OCI-LY7 (cell line): ENCODE data around the gene CDC42. TPM values are rescaled to one million over a fixed set of nuclear protein-coding genes. Genes with fewer than 3 reads are reported as not detected.

ENCODE experiments used
- BruUV-seq: library from RNA; stranded (reverse); fragments of 400-500 nt; replicated peaks from 2 replicates; lab custom pipeline; 2021; lab: Mats Ljungman, UMichigan
- CTCF ChIA-PET: fragments of 300-600 bp; sonication (Branson Sonifier 250); formaldehyde crosslinking; loops from one replicate; lab custom pipeline; 2022; ENCODE audit warnings: antibody characterized with exemption; ENCODE audit not compliant: unreplicated experiment; lab: Charles Lee
- POLR2A ChIA-PET: fragments of 300-600 bp; sonication (Branson Sonifier 250); formaldehyde crosslinking; loops from one replicate; lab custom pipeline; 2022; ENCODE audit warnings: antibody characterized with exemption; lab: Charles Lee
- DNase-seq: peaks from one replicate; pipeline ENCODE4 v3.0.0-alpha.2; 2015; ENCODE audit warnings: low spot score
- H2AFZ ChIP-seq: fragments of 200-600 bp; sonication (generic), shearing (Covaris generic); 2 replicates; pipeline ENCODE4 v1.6.1; 2014; ENCODE audit warnings: mild to moderate bottlenecking, antibody characterized with exemption, low read length, moderate library complexity
- H3K27ac ChIP-seq: fragments of 200-600 bp; sonication (generic); 2 replicates; pipeline ENCODE4 v1.5.1; 2014; ENCODE audit warnings: mixed run types, low read depth, mild to moderate bottlenecking, moderate library complexity, low read length, inconsistent platforms; ENCODE audit not compliant: poor library complexity, severe bottlenecking
- H3K36me3 ChIP-seq: fragments of 200-600 bp; sonication (generic); 2 replicates; pipeline ENCODE4 v1.6.1; 2014; ENCODE audit warnings: mild to moderate bottlenecking, antibody characterized with exemption, low read length, moderate library complexity, mixed read lengths; ENCODE audit not compliant: insufficient read depth
- H3K4me1 ChIP-seq: fragments of 200-600 bp; sonication (generic); 2 replicates; pipeline ENCODE4 v1.5.1; 2014; ENCODE audit warnings: mild to moderate bottlenecking, low read length; ENCODE audit not compliant: insufficient read depth, poor library complexity, severe bottlenecking
- H3K4me2 ChIP-seq: fragments of 200-600 bp; sonication (generic); 2 replicates; pipeline ENCODE4 v1.6.1; 2014; ENCODE audit warnings: mild to moderate bottlenecking, low read length
- H3K4me3 ChIP-seq: fragments of 200-600 bp; sonication (generic); 2 replicates; pipeline ENCODE4 v1.5.1; 2014; ENCODE audit warnings: mild to moderate bottlenecking, low read depth, low read length; ENCODE audit not compliant: poor library complexity, severe bottlenecking
- H3K79me2 ChIP-seq: fragments of 200-600 bp; sonication (generic); 2 replicates; pipeline ENCODE4 v1.6.1; 2016; ENCODE audit warnings: low read depth, mild to moderate bottlenecking, low read length, moderate library complexity, mixed read lengths; ENCODE audit not compliant: insufficient read depth
- H3K9me2 ChIP-seq: fragments of 200-600 bp; sonication (generic); 2 replicates; pipeline ENCODE4 v1.6.1; 2016; ENCODE audit warnings: mild to moderate bottlenecking, low read length, mixed read lengths; ENCODE audit not compliant: insufficient read depth
- H3K9me3 ChIP-seq: fragments of 200-600 bp; sonication (generic); 2 replicates; pipeline ENCODE4 v1.6.1; 2014; ENCODE audit warnings: mild to moderate bottlenecking, mixed run types, low read length, mixed read lengths
- H4K20me1 ChIP-seq: fragments of 200-600 bp; sonication (generic); 2 replicates; pipeline ENCODE4 v1.6.1; 2014; ENCODE audit warnings: mild to moderate bottlenecking, antibody characterized with exemption, low read length, moderate library complexity, mixed read lengths; ENCODE audit not compliant: insufficient read depth
- EZH2phosphoT487 ChIP-seq: fragments of 200-600 bp; sonication (generic); IDR thresholded peaks from 2 replicates; pipeline ENCODE4 v1.6.1; 2018; ENCODE audit warnings: low read depth, borderline replicate concordance, mild to moderate bottlenecking, mixed run types, antibody characterized with exemption, low read length, moderate library complexity, mixed read lengths
- intact Hi-C: fragments of 100-400 bp; cut with micrococcal nuclease; formaldehyde crosslinking; loops from one replicate; pipeline ENCODE4 v1.10.0; 2022; ENCODE audit not compliant: unreplicated experiment
- total RNA-seq, 2 experiments: library from RNA; depleted of rRNA in 1 of 2; stranded (reverse); fragments of >200 nt in 1 of 2; shearing (Covaris generic) in 1 of 2; gene quantifications; 2 replicates each; pipeline ENCODE4 v1.2.3, GENCODE V29; 2014 to 2022
- TF ChIP-seq, protein P1 (sequence below): fragments of 200-600 bp; sonication (generic); conservative IDR thresholded peaks from 2 replicates; pipeline ENCODE4 v1.5.1; 2014; ENCODE audit warnings: mild to moderate bottlenecking, antibody characterized with exemption, low read length, moderate library complexity, mixed read lengths

The CDC42 gene
- total RNA-seq, 2 experiments from 2014 or later: 109 to 157 TPM

- Histone ChIP-seq H3K4me3 (no peak overlapping the region), H3K9me2 (no peaks in the 10 kb centered on the region), H3K27ac (no peak overlapping the region), H3K4me1 (peaks cover 52% of the 10 kb centered on the region), H3K36me3 (no peaks in the 10 kb centered on the region), H3K79me2 (no peaks in the 10 kb centered on the region), H2AFZ (peak overlapping the region; percentile 58), H4K20me1 (no peaks in the 10 kb centered on the region), H3K9me3 (peaks cover 5% of the 10 kb centered on the region; the same call in 1 of the 2 replicates), H3K4me2 (peak overlapping the region; percentile 13; the same call in 1 of the 2 replicates)
- no TSS peak for BruUV-seq
- intact Hi-C loops: no loop called here
- no peak for DNase-seq
- ChIA-PET CTCF (interaction anchor here (0.6 kb wide), 1 partner anchor 37 kb away, joined by 4 read pairs; no protein-coding TSS in a partner anchor), POLR2A (interaction anchor here (1.9 kb wide), 1 partner anchor 20 kb away, joined by 8 read pairs; no protein-coding TSS in a partner anchor)
- TF ChIP-seq, protein P1, sequence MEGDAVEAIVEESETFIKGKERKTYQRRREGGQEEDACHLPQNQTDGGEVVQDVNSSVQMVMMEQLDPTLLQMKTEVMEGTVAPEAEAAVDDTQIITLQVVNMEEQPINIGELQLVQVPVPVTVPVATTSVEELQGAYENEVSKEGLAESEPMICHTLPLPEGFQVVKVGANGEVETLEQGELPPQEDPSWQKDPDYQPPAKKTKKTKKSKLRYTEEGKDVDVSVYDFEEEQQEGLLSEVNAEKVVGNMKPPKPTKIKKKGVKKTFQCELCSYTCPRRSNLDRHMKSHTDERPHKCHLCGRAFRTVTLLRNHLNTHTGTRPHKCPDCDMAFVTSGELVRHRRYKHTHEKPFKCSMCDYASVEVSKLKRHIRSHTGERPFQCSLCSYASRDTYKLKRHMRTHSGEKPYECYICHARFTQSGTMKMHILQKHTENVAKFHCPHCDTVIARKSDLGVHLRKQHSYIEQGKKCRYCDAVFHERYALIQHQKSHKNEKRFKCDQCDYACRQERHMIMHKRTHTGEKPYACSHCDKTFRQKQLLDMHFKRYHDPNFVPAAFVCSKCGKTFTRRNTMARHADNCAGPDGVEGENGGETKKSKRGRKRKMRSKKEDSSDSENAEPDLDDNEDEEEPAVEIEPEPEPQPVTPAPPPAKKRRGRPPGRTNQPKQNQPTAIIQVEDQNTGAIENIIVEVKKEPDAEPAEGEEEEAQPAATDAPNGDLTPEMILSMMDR: no peak
- TF ChIP-seq EZH2phosphoT487: no peak
These were observed 7.7 kb upstream of the CDC42 start for GRCh38 chr1:22044690-22045420.

- no peak for DNase-seq
- Histone ChIP-seq H3K9me2 (no peaks in the 10 kb centered on the region), H3K79me2 (no peaks in the 10 kb centered on the region), H3K27ac (no peak overlapping the region), H3K4me1 (peaks cover 43% of the 10 kb centered on the region), H3K9me3 (peaks cover 5% of the 10 kb centered on the region; the same call in 1 of the 2 replicates), H2AFZ (no peak overlapping the region), H3K4me3 (no peak overlapping the region), H3K4me2 (no peak overlapping the region), H4K20me1 (no peaks in the 10 kb centered on the region), H3K36me3 (no peaks in the 10 kb centered on the region)
- intact Hi-C loops: no loop called here
- no peak for TF ChIP-seq EZH2phosphoT487
- TF ChIP-seq, protein P1: no peak
- no TSS peak for BruUV-seq
- ChIA-PET CTCF (no interaction called here), POLR2A (no interaction called here)
These were observed 6.8 kb upstream of the CDC42 start for GRCh38 chr1:22045604-22046228.
